Esophagus squamous epithelium (tissue), 4 donors: Measurements from ENCODE around the gene NFIB.

Experiments
- POLR2A ChIP-seq, 4 donors: fragments of 450-650 bp; IDR thresholded peaks; one replicate each; pipeline ENCODE4 v1.6.1; 2017; ENCODE audit warnings: antibody characterized with exemption in 4 of 4, mild to moderate bottlenecking in 4 of 4, moderate library complexity in 3 of 4
- TF ChIP-seq, protein P1 (sequence below), 6 experiments: fragments of 450-650 bp in 4 of 6; fragments of 200-600 bp in 2 of 6; sonication (generic) in 2 of 6; IDR thresholded peaks; one replicate each; pipeline ENCODE4 v1.5.1; 2016 to 2019; ENCODE audit warnings: antibody characterized with exemption in 6 of 6, mild to moderate bottlenecking in 4 of 6, moderate library complexity in 4 of 6

DNA sequence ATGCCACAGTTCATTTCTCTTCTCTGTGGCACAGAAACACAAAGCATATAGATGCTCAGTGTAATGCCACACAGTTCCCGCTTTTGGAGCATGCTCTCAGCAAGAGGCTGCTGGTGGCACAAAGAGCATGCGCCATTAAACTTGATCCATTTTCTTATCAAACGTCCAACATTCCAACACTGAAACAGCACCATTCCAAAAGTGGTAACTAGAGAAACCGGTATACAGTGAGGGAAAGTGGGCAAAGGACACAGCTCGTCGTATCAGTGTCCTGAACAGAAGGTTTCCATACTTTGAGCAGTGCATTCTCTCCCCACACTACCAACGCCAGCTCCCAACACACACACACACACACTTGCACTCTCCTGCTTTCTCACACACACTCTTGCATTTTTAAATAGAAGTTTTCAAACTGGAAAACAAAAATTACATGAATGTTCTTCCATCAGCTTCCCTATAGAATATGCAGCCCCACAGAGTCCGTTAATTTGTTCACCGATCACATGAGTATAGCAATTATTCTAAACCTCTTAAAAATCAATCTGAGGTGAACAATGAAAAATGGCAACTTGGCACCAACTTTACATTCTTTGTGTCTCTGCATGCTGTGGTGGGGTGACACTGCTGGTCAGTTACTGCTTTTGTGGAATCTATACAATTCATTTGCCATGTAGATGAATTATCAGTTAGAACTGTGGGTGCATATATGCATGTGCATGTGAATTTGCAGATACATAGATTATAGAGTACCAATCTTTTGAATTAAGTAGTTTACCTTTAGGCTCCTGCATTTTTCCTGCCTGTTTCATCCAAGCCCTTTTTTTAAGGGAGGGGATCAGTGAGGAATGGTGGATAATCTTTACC, 5.7 kb downstream of the NFIB start:
- TF ChIP-seq, protein P1, sequence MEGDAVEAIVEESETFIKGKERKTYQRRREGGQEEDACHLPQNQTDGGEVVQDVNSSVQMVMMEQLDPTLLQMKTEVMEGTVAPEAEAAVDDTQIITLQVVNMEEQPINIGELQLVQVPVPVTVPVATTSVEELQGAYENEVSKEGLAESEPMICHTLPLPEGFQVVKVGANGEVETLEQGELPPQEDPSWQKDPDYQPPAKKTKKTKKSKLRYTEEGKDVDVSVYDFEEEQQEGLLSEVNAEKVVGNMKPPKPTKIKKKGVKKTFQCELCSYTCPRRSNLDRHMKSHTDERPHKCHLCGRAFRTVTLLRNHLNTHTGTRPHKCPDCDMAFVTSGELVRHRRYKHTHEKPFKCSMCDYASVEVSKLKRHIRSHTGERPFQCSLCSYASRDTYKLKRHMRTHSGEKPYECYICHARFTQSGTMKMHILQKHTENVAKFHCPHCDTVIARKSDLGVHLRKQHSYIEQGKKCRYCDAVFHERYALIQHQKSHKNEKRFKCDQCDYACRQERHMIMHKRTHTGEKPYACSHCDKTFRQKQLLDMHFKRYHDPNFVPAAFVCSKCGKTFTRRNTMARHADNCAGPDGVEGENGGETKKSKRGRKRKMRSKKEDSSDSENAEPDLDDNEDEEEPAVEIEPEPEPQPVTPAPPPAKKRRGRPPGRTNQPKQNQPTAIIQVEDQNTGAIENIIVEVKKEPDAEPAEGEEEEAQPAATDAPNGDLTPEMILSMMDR (IDR thresholded peaks at IDR 0.05): no peak
- TF ChIP-seq POLR2A (IDR thresholded peaks at IDR 0.05): no peak
